Panc1 (cell line): ENCODE results near the gene PCSK5. TPM values are rescaled to one million over a fixed set of nuclear protein-coding genes. Genes with fewer than 3 reads are reported as not detected.
A peak's percentile ranks its signal among the peaks of the same experiment; 100 is the strongest.

ENCODE experiments used
- ATAC-seq: fragments of 200-7000 bp; cut with Tn5 transposase; 2 replicates; pipeline ENCODE4 v1.9.1; 2020; ENCODE audit warnings: mild to moderate bottlenecking, moderate library complexity
- BruUV-seq: library from RNA; stranded (reverse); fragments of 400-500 nt; replicated peaks from 2 replicates; lab custom pipeline; 2021; lab: Mats Ljungman, UMichigan
- CTCF ChIA-PET: fragments of 300-600 bp; sonication (Branson Sonifier 250); formaldehyde crosslinking; loops from one replicate; lab custom pipeline; 2022; ENCODE audit warnings: antibody characterized with exemption; lab: Charles Lee
- POLR2A ChIA-PET: fragments of 300-600 bp; sonication (Branson Sonifier 250); formaldehyde crosslinking; loops from one replicate; lab custom pipeline; 2022; ENCODE audit warnings: antibody characterized with exemption; lab: Charles Lee
- DNase-seq: peaks from one replicate; pipeline ENCODE4 v3.0.0-alpha.2; 2010; ENCODE audit warnings: low read depth, low spot score
- H3K27ac ChIP-seq: 2 replicates; pipeline ENCODE4 v1.5.1; 2011; ENCODE audit warnings: mild to moderate bottlenecking, low read length, inconsistent platforms
- H3K27me3 ChIP-seq: fragments of 200-500 bp; sonication (Bioruptor generic); 2 replicates; pipeline ENCODE4 v1.6.0; 2014; ENCODE audit warnings: low read length, inconsistent platforms; ENCODE audit not compliant: control insufficient read depth, insufficient read depth
- H3K36me3 ChIP-seq: fragments of 200-500 bp; sonication (Bioruptor generic); 2 replicates; pipeline ENCODE4 v1.5.1; 2014; ENCODE audit warnings: inconsistent platforms, mild to moderate bottlenecking, low read length, moderate library complexity; ENCODE audit not compliant: control insufficient read depth, insufficient read depth
- H3K4me1 ChIP-seq: 2 replicates; pipeline ENCODE4 v1.5.1; 2011; ENCODE audit warnings: inconsistent platforms, mild to moderate bottlenecking, low read length, moderate library complexity; ENCODE audit not compliant: control insufficient read depth, insufficient read depth
- H3K4me3 ChIP-seq, 2 experiments: 2 replicates each; pipeline ENCODE4 v1.5.1; 2011 to 2012; ENCODE audit warnings: low read depth in 2 of 2, low read length in 2 of 2, mild to moderate bottlenecking in 2 of 2, inconsistent platforms in 1 of 2, moderate library complexity in 1 of 2
- H3K9me3 ChIP-seq: fragments of 200-500 bp; sonication (Bioruptor generic); 2 replicates; pipeline ENCODE4 v1.5.1; 2014; ENCODE audit warnings: low read depth, mild to moderate bottlenecking, inconsistent platforms, low read length, moderate library complexity; ENCODE audit not compliant: control insufficient read depth, insufficient read depth
- POLR2AphosphoS5 ChIP-seq: IDR thresholded peaks from 2 replicates; pipeline ENCODE4 v1.6.1; 2012; ENCODE audit warnings: mild to moderate bottlenecking, low read depth, low read length, moderate library complexity
- SIN3A ChIP-seq: IDR thresholded peaks from 2 replicates; pipeline ENCODE4 v1.6.1; 2012; ENCODE audit warnings: low read depth, mild to moderate bottlenecking, low read length, moderate library complexity, borderline replicate concordance; ENCODE audit not compliant: insufficient read depth
- TCF7L2 ChIP-seq: IDR thresholded peaks from 2 replicates; pipeline ENCODE4 v1.6.1; 2011; ENCODE audit warnings: mild to moderate bottlenecking, low read depth, low read length, inconsistent platforms
- in situ Hi-C: cut with HindIII; loops from 2 replicates; pipeline ENCODE4 v1.10.0; 2016; ENCODE audit warnings: low sequenced_read_pairs, low pct_unique_long_range_greater_than_20kb
- intact Hi-C: fragments of 100-400 bp; cut with micrococcal nuclease; formaldehyde crosslinking; loops from one replicate; pipeline ENCODE4 v1.10.0; 2022; ENCODE audit not compliant: unreplicated experiment
- total RNA-seq: library from RNA; stranded (reverse); gene quantifications from one replicate; pipeline ENCODE4 v1.2.1, GENCODE V29; 2021; ENCODE audit not compliant: unreplicated experiment
- TF ChIP-seq, protein P1 (sequence below), 2 experiments: IDR thresholded peaks; 2 replicates each; pipeline ENCODE4 v1.6.1; 2011 to 2012; ENCODE audit warnings: low read depth in 2 of 2, control low read depth in 1 of 2, low read length in 1 of 2, mild to moderate bottlenecking in 1 of 2, moderate library complexity in 1 of 2; ENCODE audit not compliant: insufficient read depth in 1 of 2
- TF ChIP-seq, protein P2 (sequence below): fragments of 450-650 bp; IDR thresholded peaks from 2 replicates; pipeline ENCODE4 v1.5.1; 2017; ENCODE audit warnings: mild to moderate bottlenecking

Gene PCSK5
- total RNA-seq, 1 experiment from 2014 or later: 0.21 TPM

DNA sequence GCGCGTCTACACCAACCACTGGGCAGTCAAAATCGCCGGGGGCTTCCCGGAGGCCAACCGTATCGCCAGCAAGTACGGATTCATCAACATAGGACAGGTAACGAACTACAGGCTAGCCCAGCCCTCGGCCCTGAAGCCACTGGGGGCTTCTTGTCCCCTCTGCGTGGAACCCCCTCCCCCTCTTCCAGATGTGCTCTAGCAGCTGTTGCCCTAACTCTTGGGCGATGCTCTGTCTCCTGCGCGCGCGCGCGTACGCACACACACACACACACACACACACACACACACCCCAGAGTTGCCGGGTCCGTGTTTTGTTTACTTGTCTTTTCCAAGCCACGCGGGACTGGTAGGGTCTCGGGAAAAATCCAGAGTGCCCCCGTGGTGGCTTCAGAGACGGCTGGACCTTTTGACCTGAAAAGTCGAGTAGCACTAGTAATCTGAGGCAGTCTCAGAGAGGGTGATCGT is 836 bp downstream of the PCSK5 start:
- H3K4me1 ChIP-seq: no peaks in the 10 kb centered on the region; the same call in 1 of the 2 replicates
- BruUV-seq: no TSS peak
- H3K4me3 ChIP-seq: peak overlapping the region; percentile 41 to 66
- ATAC-seq (no peak), DNase-seq (no peak)
- no peak for TF ChIP-seq TCF7L2
- TF ChIP-seq, protein P1, sequence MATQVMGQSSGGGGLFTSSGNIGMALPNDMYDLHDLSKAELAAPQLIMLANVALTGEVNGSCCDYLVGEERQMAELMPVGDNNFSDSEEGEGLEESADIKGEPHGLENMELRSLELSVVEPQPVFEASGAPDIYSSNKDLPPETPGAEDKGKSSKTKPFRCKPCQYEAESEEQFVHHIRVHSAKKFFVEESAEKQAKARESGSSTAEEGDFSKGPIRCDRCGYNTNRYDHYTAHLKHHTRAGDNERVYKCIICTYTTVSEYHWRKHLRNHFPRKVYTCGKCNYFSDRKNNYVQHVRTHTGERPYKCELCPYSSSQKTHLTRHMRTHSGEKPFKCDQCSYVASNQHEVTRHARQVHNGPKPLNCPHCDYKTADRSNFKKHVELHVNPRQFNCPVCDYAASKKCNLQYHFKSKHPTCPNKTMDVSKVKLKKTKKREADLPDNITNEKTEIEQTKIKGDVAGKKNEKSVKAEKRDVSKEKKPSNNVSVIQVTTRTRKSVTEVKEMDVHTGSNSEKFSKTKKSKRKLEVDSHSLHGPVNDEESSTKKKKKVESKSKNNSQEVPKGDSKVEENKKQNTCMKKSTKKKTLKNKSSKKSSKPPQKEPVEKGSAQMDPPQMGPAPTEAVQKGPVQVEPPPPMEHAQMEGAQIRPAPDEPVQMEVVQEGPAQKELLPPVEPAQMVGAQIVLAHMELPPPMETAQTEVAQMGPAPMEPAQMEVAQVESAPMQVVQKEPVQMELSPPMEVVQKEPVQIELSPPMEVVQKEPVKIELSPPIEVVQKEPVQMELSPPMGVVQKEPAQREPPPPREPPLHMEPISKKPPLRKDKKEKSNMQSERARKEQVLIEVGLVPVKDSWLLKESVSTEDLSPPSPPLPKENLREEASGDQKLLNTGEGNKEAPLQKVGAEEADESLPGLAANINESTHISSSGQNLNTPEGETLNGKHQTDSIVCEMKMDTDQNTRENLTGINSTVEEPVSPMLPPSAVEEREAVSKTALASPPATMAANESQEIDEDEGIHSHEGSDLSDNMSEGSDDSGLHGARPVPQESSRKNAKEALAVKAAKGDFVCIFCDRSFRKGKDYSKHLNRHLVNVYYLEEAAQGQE (IDR thresholded peaks at IDR 0.05; ENCODE audit: insufficient read depth in 1 of 2, low read depth in 2 of 2, low read length in 1 of 2): no peak
- no peak for TF ChIP-seq SIN3A
- TF ChIP-seq, protein P2, sequence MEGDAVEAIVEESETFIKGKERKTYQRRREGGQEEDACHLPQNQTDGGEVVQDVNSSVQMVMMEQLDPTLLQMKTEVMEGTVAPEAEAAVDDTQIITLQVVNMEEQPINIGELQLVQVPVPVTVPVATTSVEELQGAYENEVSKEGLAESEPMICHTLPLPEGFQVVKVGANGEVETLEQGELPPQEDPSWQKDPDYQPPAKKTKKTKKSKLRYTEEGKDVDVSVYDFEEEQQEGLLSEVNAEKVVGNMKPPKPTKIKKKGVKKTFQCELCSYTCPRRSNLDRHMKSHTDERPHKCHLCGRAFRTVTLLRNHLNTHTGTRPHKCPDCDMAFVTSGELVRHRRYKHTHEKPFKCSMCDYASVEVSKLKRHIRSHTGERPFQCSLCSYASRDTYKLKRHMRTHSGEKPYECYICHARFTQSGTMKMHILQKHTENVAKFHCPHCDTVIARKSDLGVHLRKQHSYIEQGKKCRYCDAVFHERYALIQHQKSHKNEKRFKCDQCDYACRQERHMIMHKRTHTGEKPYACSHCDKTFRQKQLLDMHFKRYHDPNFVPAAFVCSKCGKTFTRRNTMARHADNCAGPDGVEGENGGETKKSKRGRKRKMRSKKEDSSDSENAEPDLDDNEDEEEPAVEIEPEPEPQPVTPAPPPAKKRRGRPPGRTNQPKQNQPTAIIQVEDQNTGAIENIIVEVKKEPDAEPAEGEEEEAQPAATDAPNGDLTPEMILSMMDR: no peak
- TF ChIP-seq POLR2AphosphoS5: no peak
- CTCF ChIA-PET: no interaction called here
- no peaks in the 10 kb centered on the region; the same call in 1 of the 2 replicates for H3K36me3 ChIP-seq
- in situ Hi-C loops (no loop called here), intact Hi-C loops (no loop called here)
- no peak overlapping the region for H3K27ac ChIP-seq
- H3K27me3 ChIP-seq: peaks cover 9% of the 10 kb centered on the region
- POLR2A ChIA-PET: no interaction called here
- no peaks in the 10 kb centered on the region for H3K9me3 ChIP-seq

- DNase-seq (no peak), ATAC-seq (no peak)
- H3K9me3 ChIP-seq: no peaks in the 10 kb centered on the region
- CTCF ChIA-PET: no interaction called here
- TF ChIP-seq SIN3A (no peak), POLR2AphosphoS5 (no peak), TCF7L2 (no peak)
- TF ChIP-seq, protein P1 (IDR thresholded peaks at IDR 0.05; ENCODE audit: insufficient read depth in 1 of 2, low read depth in 2 of 2, low read length in 1 of 2): no peak
- TF ChIP-seq, protein P2: no peak
- intact Hi-C loops: no loop called here
- in situ Hi-C loops: no loop called here
- no peak overlapping the region for H3K27ac ChIP-seq
- no peaks in the 10 kb centered on the region; the same call in 1 of the 2 replicates for H3K36me3 ChIP-seq
- no peaks in the 10 kb centered on the region; the same call in 1 of the 2 replicates for H3K4me1 ChIP-seq
- H3K4me3 ChIP-seq: peak overlapping the region in 1 of 2 experiments; percentile 66; a peak in 2 of 4 replicates
- POLR2A ChIA-PET: no interaction called here
- BruUV-seq: no TSS peak
- H3K27me3 ChIP-seq: peaks cover 9% of the 10 kb centered on the region
These were observed 1.3 kb downstream of the PCSK5 start for GRCh38 chr9:75891771-75892215.
